OCI-LY7 (cell line): ENCODE measurements around the gene MAL. TPM values are rescaled to one million over a fixed set of nuclear protein-coding genes. Genes with fewer than 3 reads are reported as not detected.

Source experiments
- BruUV-seq: library from RNA; stranded (reverse); fragments of 400-500 nt; replicated peaks from 2 replicates; lab custom pipeline; 2021; lab: Mats Ljungman, UMichigan
- CTCF ChIA-PET: fragments of 300-600 bp; sonication (Branson Sonifier 250); formaldehyde crosslinking; loops from one replicate; lab custom pipeline; 2022; ENCODE audit warnings: antibody characterized with exemption; ENCODE audit not compliant: unreplicated experiment; lab: Charles Lee
- POLR2A ChIA-PET: fragments of 300-600 bp; sonication (Branson Sonifier 250); formaldehyde crosslinking; loops from one replicate; lab custom pipeline; 2022; ENCODE audit warnings: antibody characterized with exemption; lab: Charles Lee
- DNase-seq: peaks from one replicate; pipeline ENCODE4 v3.0.0-alpha.2; 2015; ENCODE audit warnings: low spot score
- H2AFZ ChIP-seq: fragments of 200-600 bp; sonication (generic), shearing (Covaris generic); 2 replicates; pipeline ENCODE4 v1.6.1; 2014; ENCODE audit warnings: mild to moderate bottlenecking, antibody characterized with exemption, low read length, moderate library complexity
- H3K27ac ChIP-seq: fragments of 200-600 bp; sonication (generic); 2 replicates; pipeline ENCODE4 v1.5.1; 2014; ENCODE audit warnings: mixed run types, low read depth, mild to moderate bottlenecking, moderate library complexity, low read length, inconsistent platforms; ENCODE audit not compliant: poor library complexity, severe bottlenecking
- H3K36me3 ChIP-seq: fragments of 200-600 bp; sonication (generic); 2 replicates; pipeline ENCODE4 v1.6.1; 2014; ENCODE audit warnings: mild to moderate bottlenecking, antibody characterized with exemption, low read length, moderate library complexity, mixed read lengths; ENCODE audit not compliant: insufficient read depth
- H3K4me1 ChIP-seq: fragments of 200-600 bp; sonication (generic); 2 replicates; pipeline ENCODE4 v1.5.1; 2014; ENCODE audit warnings: mild to moderate bottlenecking, low read length; ENCODE audit not compliant: insufficient read depth, poor library complexity, severe bottlenecking
- H3K4me2 ChIP-seq: fragments of 200-600 bp; sonication (generic); 2 replicates; pipeline ENCODE4 v1.6.1; 2014; ENCODE audit warnings: mild to moderate bottlenecking, low read length
- H3K4me3 ChIP-seq: fragments of 200-600 bp; sonication (generic); 2 replicates; pipeline ENCODE4 v1.5.1; 2014; ENCODE audit warnings: mild to moderate bottlenecking, low read depth, low read length; ENCODE audit not compliant: poor library complexity, severe bottlenecking
- H3K79me2 ChIP-seq: fragments of 200-600 bp; sonication (generic); 2 replicates; pipeline ENCODE4 v1.6.1; 2016; ENCODE audit warnings: low read depth, mild to moderate bottlenecking, low read length, moderate library complexity, mixed read lengths; ENCODE audit not compliant: insufficient read depth
- H3K9me2 ChIP-seq: fragments of 200-600 bp; sonication (generic); 2 replicates; pipeline ENCODE4 v1.6.1; 2016; ENCODE audit warnings: mild to moderate bottlenecking, low read length, mixed read lengths; ENCODE audit not compliant: insufficient read depth
- H3K9me3 ChIP-seq: fragments of 200-600 bp; sonication (generic); 2 replicates; pipeline ENCODE4 v1.6.1; 2014; ENCODE audit warnings: mild to moderate bottlenecking, mixed run types, low read length, mixed read lengths
- H4K20me1 ChIP-seq: fragments of 200-600 bp; sonication (generic); 2 replicates; pipeline ENCODE4 v1.6.1; 2014; ENCODE audit warnings: mild to moderate bottlenecking, antibody characterized with exemption, low read length, moderate library complexity, mixed read lengths; ENCODE audit not compliant: insufficient read depth
- CTCF ChIP-seq: fragments of 200-600 bp; sonication (generic); conservative IDR thresholded peaks from 2 replicates; pipeline ENCODE4 v1.5.1; 2014; ENCODE audit warnings: mild to moderate bottlenecking, antibody characterized with exemption, low read length, moderate library complexity, mixed read lengths
- EZH2phosphoT487 ChIP-seq: fragments of 200-600 bp; sonication (generic); IDR thresholded peaks from 2 replicates; pipeline ENCODE4 v1.6.1; 2018; ENCODE audit warnings: low read depth, borderline replicate concordance, mild to moderate bottlenecking, mixed run types, antibody characterized with exemption, low read length, moderate library complexity, mixed read lengths
- intact Hi-C: fragments of 100-400 bp; cut with micrococcal nuclease; formaldehyde crosslinking; loops from one replicate; pipeline ENCODE4 v1.10.0; 2022; ENCODE audit not compliant: unreplicated experiment
- total RNA-seq, 2 experiments: library from RNA; depleted of rRNA in 1 of 2; stranded (reverse); fragments of >200 nt in 1 of 2; shearing (Covaris generic) in 1 of 2; gene quantifications; 2 replicates each; pipeline ENCODE4 v1.2.3, GENCODE V29; 2014 to 2022

Gene MAL
- total RNA-seq, 2 experiments from 2014 or later: not detected

GRCh38 chr2:95008996-95009395, 16.5 kb upstream of the MAL start:
- Histone ChIP-seq H3K4me3 (no peak overlapping the region), H3K27ac (no peak overlapping the region)
- CTCF ChIA-PET: no interaction called here

GRCh38 chr2:95009412-95009811, 16.1 kb upstream of the MAL start:
- ChIA-PET POLR2A (no interaction called here), CTCF (no interaction called here)
- TF ChIP-seq CTCF (no peak), EZH2phosphoT487 (no peak)
- Histone ChIP-seq H3K79me2 (no peaks in the 10 kb centered on the region), H3K9me2 (no peaks in the 10 kb centered on the region), H3K36me3 (no peaks in the 10 kb centered on the region), H3K4me1 (no peaks in the 10 kb centered on the region), H3K4me3 (no peak overlapping the region), H3K27ac (no peak overlapping the region), H2AFZ (no peak overlapping the region), H3K4me2 (no peak overlapping the region), H3K9me3 (no peaks in the 10 kb centered on the region), H4K20me1 (no peaks in the 10 kb centered on the region)
- DNase-seq: no peak
- intact Hi-C loops: no loop called here
- BruUV-seq: no TSS peak

More at GRCh38 chr2:95008996-95009395, 16.5 kb upstream of the MAL start:
- TF ChIP-seq CTCF (no peak), EZH2phosphoT487 (no peak)
- no peaks in the 10 kb centered on the region for H4K20me1 ChIP-seq
- POLR2A ChIA-PET: no interaction called here
- no TSS peak for BruUV-seq
- no peaks in the 10 kb centered on the region for H3K9me3 ChIP-seq
- no peak overlapping the region for H2AFZ ChIP-seq
- no peak for DNase-seq
- H3K79me2 ChIP-seq: no peaks in the 10 kb centered on the region
- intact Hi-C loops: no loop called here
- H3K4me1 ChIP-seq: no peaks in the 10 kb centered on the region
- H3K9me2 ChIP-seq: no peaks in the 10 kb centered on the region
- H3K4me2 ChIP-seq: no peak overlapping the region
- no peaks in the 10 kb centered on the region for H3K36me3 ChIP-seq

- CTCF ChIA-PET: no interaction called here
- TF ChIP-seq EZH2phosphoT487: no peak
- TF ChIP-seq CTCF: no peak
- intact Hi-C loops: no loop called here
Observed at GRCh38 chr2:95010126-95010525, 15.4 kb upstream of the MAL start.

More at GRCh38 chr2:95010126-95010525, 15.4 kb upstream of the MAL start:
- no peaks in the 10 kb centered on the region for H3K4me1 ChIP-seq
- no peaks in the 10 kb centered on the region for H3K9me2 ChIP-seq
- H3K36me3 ChIP-seq: no peaks in the 10 kb centered on the region
- no peak for DNase-seq
- no peak overlapping the region for H3K4me2 ChIP-seq
- BruUV-seq: no TSS peak
- no peak overlapping the region for H2AFZ ChIP-seq
- no peaks in the 10 kb centered on the region for H4K20me1 ChIP-seq
- H3K9me3 ChIP-seq: no peaks in the 10 kb centered on the region
- H3K27ac ChIP-seq: no peak overlapping the region
- H3K79me2 ChIP-seq: no peaks in the 10 kb centered on the region
- H3K4me3 ChIP-seq: no peak overlapping the region
- POLR2A ChIA-PET: no interaction called here
